NCI-H460 (cell line): ENCODE data around the gene FCGR2B. TPM values are rescaled to one million over a fixed set of nuclear protein-coding genes. Genes with fewer than 3 reads are reported as not detected.
"Not testable (repeated sequence)": the region's sequence is repeated elsewhere in the genome, so short reads cannot be mapped to it uniquely, and the experiment has no call there.

Experiments used
- DNase-seq: peaks from one replicate; pipeline ENCODE4 v3.0.0-alpha.2; 2016; ENCODE audit warnings: low read depth; ENCODE audit errors: extremely low read depth
- total RNA-seq: library from RNA; depleted of rRNA; stranded (reverse); fragments of >200 nt; shearing (Covaris generic); gene quantifications from 2 replicates; pipeline ENCODE4 v1.2.3, GENCODE V29; 2014

Gene FCGR2B
- total RNA-seq, 1 experiment from 2014 or later = not detected

- no peak for DNase-seq
Measured at GRCh38 chr1:161702250-161702649, 39.3 kb downstream of the FCGR2B start.

GRCh38 chr1:161705537-161705936 is 42.6 kb downstream of the FCGR2B start:
- DNase-seq = no peak

DNA sequence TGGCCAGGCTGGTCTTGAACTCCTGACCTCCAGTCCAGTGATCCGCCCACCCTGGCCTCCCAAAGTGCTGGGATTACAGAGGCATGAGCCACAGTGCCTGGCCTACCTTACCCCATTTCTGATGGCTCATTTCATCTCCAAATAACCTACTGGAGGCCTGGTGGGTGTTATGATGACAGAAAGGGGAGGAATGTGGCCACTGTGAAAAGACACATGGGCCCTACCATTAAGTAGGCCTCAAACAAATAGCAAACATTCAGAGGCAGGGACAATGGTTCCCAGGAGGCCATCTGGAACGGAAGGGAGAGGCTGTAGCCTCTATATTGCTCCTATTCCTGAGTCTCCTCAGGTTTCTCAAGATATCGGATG is 43.2 kb downstream of the FCGR2B start:
- DNase-seq = no peak

DNA sequence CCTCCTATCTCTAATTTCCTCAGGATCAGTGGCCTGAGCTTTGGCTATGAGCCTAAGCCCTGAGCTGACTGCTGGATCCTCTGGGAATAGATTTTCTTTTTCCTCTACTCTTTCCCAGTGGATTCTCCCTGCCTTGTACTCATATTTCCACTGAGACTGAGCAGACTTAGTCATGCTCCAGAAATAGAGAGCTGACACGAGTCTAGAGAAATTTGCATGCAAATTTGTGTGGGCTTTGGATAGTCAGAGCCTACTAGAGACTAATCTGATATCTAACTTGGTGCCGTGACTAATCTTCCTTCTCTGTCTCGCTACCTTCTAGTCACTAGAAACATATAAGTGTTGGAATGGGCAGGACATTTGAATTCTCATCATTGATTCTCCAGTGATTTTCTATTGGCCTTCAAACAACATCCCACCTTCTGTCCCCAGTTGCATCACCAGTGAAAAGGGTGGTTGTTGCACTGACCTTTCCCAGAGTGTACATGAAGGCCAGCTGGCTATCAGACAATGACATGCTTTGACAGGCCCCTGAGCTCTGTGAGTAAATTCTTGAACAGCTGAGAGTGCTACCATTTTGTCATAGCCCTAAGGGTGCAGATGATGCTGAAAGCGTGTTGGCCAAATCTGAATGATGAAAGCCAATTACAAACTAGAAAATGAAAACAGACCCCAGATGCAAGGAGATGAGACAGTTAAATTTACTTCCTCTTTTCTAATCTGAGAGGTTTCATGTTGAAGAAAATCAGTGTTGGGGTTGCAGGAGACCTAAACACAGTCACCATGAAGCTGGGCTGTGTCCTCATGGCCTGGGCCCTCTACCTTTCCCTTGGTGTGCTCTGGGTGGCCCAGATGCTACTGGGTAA is 43.8 kb downstream of the FCGR2B start, which contains the start of gene FCRLA:
Gene FCRLA, plus strand, starts transcription at position 748 of the 866 bp plus-strand sequence. Its CDS starts 36 bp downstream, at position 784.
- DNase-seq = no peak

DNA sequence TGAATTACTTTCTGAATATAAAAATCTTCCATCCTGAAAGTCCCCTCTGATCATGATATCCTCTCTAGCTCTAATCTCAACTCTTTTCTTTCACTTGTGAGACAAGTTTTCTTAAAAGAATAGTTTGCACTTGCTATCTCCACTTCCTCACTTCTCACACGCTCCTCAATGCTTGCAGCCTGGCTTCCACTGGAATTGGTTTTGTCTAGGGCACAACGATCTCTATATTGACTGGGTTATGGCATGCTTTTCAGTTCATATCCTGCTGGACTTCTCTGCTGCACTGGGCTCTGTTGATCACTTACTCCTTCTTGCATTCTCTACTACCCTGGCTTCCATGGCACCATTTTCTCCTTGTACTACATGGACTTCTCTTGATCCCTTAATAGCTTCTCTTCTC is 44.6 kb downstream of the FCGR2B start:
- DNase-seq = no peak

DNA sequence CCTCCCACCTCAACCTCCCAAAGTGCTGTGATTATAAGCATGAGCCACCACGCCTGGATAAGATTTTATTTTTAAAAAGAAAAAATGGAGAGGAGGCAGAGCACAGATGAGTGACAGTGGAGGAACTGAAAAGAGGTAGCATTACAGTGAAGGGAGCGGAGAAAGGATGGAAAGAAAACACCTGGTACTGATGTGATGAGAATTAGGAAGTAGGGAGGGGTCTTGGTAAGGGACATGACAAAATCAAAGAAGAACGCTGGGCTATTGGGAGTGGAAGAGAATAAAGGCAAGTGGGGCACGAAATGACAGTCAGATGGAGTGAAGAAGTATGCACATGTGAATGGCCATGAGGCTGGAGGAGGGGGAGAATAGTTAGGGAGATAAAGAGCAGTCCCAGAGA is 46.4 kb downstream of the FCGR2B start:
- DNase-seq = no peak

DNA sequence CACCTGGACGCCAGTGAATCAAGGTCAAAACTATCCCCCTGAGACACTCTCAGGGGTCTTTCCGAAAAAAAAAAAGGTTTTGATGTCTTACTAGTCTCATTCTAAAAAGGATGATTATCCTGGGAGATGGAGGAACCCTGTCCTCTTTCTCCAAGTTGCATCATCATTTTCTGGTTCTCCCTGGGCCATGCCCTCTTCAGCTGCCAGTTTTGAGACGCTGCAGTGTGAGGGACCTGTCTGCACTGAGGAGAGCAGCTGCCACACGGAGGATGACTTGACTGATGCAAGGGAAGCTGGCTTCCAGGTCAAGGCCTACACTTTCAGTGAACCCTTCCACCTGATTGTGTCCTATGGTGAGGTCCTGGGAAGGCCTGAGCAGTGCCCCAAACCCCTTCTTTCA is 47.6 kb downstream of the FCGR2B start:
- peak; percentile 23 for DNase-seq

DNA sequence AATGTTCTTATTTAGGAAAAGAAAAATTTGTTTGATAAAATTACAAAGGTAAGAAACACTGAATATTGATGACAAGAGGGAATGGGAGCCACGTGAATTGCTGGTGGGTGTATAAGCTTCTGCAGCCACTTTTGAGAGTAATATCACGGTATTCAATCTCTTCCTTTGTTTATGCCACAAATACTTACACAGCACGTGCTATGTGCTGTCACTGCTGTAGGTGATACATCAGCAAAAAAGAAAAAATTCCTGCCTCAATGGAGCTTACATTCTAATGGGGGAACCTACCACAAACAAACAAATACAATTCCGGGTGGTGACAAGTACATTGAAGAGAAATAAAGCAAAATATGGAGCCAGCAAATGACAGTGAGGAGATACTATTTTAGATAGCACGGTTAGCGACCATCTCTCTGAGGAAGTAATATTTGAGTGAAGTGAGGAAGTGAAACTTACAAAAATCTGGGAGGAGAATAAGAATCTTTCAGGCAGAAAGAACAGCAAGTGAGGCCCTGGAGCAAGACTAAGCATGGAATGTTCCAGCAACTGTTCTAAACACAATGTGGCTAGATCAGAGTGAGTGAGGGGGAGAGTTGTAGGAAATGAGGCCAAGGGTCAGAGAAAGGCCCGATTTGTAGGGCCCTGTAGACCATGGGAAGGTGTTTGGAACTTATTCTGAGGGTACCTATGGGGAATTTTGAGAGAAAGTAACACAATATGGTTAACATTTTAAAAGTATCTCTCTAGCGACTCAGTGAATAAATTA is 55.8 kb downstream of the FCGR2B start:
- no peak for DNase-seq

GRCh38 chr1:161719325-161719611 is 56.3 kb downstream of the FCGR2B start:
- DNase-seq = no peak

DNA sequence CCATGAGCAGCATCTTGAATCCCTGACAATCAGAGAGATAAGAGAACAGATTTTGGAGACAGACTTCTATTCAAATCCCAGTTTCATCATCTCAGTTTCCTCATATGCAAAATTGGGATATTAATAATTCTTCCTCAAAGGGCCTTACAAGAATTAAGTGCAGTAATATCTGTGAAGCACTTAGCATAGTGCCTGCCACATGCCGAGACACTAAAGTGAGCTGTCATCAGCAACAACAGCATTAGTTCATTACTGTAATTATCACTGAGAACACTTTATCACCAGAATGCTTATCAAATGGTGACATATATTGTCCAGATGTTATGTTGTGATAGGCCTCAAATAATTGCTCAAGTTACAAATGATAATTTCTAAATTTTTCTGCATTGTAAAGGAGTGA is 57.5 kb downstream of the FCGR2B start:
- no peak for DNase-seq

GRCh38 chr1:161720956-161721737 is 58.2 kb downstream of the FCGR2B start, which contains the start of gene FCRLB:
TSS of gene FCRLB (plus strand) at chr1:161721544. CDS start at chr1:161722673, 1,129 bp downstream.
- no peak for DNase-seq

DNA sequence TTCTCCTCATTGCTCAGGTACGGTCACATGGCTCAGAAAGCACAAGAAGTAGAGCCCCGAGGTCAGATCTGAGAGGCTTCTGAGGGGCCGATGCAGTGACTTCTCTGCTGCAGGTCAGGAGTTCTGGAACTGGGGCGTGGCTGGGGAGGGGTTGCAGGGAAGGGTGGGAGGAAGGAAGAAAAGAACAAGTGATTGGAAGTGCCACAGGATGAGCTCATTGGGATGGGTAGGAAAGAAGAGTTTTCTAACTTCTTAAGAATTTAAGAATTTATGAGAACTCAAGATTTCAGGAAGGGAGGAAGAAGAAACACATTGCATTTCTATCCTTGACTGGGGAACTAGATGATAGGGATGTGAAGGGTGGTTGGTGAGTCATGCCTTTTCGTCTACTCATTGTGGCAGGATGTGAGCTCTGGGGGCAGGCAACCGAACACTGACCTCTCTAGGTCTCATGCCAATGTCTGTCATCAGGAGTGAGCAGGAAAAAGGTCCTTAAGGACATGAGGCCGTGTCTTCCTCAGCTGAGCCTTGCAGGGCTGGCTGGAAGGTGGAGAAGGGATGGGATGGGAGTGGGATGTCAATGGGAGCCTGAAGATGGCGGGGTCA is 58.9 kb downstream of the FCGR2B start:
- no peak for DNase-seq

DNA sequence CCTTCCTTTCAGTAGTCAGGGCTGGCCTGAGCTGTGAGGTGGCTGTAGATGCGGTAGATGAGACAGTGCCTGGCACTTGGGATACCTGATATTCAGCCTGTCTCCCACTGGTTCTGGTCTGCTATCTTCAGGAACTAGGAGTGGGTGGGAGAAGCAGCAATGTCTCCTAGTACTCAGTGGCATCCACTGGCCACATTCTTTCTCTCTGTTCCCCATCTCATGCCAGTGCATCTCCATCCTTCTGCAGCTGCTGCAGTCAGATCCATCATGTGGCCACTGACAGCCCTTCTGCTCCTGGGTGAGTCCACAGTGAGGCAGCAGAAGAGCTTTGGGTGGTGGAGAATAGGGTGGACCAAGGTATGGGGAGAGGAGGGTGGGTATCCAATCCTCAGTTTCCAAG is 59.5 kb downstream of the FCGR2B start:
- DNase-seq = no peak

DNA sequence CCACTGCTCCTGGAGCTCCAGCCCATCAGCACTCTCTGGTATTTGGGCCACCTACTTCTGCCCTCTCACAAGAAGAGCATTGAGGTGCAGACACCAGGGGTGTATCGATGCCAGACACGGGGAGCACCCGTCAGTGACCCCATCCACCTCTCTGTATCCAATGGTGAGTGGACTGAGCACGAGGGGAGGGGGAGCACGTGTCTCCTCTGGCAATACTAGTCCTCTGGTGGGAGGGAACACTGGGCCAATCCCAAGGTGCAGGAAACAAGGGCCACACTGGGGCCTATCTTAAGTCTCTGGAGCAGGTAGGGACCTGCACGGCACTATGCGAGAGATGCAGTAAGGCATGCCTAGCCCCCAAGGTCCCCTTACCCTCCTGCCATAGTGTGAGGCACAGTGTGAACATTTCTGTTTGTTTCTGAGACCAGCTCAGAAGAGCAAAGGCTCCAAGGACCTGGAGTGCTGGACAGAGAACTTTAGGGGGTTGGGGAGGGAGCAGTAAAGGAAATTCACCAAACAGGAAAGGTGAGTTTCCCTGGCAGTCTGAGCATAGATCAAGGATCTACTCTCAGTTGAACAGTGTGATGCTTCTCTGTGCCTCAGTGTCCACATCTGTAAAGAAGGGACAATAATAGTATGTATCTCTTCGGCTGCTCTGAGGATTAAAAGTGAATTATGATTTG is 60.7 kb downstream of the FCGR2B start:
- DNase-seq = no peak

GRCh38 chr1:161725258-161725907 is 62.4 kb downstream of the FCGR2B start:
- not testable (repeated sequence) for DNase-seq

- DNase-seq = peak; percentile 28
Measured at GRCh38 chr1:161725908-161726472, 63.0 kb downstream of the FCGR2B start.

GRCh38 chr1:161726473-161727255 is 63.7 kb downstream of the FCGR2B start:
- DNase-seq = peak; percentile 83

GRCh38 chr1:161727256-161727924 is 64.4 kb downstream of the FCGR2B start:
- no peak for DNase-seq
